ENCODE data around the gene MMEL1.
"Not testable (repeated sequence)": the region's sequence is repeated elsewhere in the genome, so short reads cannot be mapped to it uniquely, and the experiment has no call there.

MMEL1 gene

DNA sequence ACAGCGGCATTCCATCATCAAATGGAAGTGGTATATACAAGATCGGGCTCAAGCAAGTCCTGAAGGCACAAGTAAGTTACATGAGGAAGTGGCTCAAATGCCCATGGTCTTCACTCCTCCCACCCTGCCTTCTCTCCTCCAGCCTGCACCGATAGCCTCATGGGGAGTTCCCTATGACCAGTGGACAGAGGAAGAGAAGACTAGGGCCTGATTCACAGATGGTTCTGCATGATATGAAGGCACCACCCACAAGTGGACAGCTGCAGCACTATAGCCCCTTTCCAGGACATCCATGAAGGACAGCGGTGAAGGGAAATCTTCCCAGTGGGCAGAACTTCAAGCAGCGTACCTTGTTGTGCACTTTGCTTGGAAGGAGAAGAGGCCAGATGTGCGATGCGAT lies 7.1 kb downstream of the MMEL1 start:
- not testable (repeated sequence) for DNase-seq

DNA sequence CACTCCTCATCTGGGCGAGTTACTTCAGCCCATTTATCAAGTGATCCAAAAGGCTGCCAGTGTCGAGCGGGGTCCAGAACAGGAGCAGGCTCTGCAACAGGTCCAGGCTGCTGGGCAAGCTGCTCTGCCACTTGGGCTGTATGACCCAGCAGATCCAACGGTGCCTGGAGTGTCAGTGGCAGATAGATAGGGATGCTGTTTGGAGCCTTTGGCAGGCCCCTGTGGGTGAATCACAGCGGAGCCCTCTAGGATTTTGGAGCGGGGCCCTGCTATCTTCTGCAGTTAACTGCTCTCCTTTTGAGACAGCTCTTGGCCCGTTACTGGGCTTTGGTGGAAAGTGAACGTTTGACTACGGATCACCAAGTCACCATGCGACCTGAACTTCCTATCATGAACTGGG lies 7.5 kb downstream of the MMEL1 start:
- DNase-seq: no peak

DNA sequence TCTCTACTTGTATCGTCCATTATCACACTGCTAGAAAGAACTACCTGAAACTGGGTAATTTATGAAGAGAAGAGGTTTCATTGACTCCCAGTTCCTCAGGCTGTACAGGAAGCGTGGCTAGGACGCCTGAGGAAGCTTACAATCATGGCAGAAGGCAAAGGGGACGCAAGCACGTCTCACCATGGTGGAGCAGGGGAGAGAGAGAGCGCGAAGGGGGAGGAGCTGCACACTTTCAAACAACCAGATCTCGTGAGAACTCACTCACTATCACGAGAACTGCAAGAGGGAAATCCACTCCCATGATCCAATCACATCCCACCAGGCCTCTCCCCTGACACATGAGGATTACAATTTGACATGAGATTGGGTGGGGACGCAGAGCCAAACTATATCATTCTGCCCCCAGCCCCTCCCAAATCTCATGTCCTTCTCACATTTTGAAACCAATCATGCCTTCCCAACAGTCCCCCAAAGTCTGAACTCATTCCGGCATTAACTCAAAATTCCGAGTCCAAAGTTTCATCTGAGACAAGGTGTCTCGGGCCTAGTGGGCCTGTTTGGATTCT lies 8.0 kb downstream of the MMEL1 start:
- DNase-seq: no peak

- no peak for DNase-seq
These were observed 9.1 kb downstream of the MMEL1 start for GRCh38 chr1:2623571-2624337.

DNA sequence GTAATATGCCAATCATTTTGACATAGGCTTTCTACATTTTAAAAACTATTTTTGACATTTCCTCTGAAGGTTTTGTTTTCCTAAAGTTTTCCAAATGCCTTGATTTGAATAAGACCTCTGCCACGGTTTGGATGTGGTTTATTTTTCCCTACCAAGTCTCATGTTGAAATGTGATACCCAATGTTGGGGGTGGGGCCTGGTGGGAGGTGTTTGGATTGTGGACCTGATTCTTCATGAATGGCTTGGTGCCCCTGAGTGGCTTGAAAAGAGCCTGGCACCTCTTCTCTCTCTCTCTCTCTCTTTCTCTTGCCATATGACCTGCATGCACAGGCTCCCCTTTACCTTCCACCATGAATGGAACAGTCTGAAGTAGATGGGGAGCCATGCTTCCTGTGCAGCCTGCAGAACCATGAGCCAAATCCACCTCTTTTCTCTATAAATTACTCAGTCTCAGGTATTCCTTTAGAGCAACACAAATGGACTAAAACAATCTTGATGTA lies 14.8 kb downstream of the MMEL1 start:
- no peak for DNase-seq

DNA sequence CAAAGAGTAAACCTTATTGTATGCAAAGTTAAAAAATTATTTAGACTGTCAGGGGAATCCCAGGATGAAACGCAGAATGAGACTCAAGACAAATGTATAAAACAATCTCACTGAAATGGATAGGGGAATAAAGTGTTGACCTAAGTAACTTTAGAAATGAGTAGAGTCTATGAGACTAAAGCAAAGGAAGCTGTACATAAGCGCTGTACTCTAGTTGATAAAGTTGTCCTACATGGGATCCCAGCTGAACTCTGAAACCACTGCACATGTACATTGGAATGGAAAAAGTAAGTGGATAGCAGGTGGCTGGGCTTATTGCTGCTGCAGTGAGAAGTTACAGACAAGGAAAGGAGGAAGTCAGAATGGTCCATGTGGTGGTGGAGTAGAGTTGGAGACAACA lies 18.7 kb downstream of the MMEL1 start:
- no peak for DNase-seq

DNA sequence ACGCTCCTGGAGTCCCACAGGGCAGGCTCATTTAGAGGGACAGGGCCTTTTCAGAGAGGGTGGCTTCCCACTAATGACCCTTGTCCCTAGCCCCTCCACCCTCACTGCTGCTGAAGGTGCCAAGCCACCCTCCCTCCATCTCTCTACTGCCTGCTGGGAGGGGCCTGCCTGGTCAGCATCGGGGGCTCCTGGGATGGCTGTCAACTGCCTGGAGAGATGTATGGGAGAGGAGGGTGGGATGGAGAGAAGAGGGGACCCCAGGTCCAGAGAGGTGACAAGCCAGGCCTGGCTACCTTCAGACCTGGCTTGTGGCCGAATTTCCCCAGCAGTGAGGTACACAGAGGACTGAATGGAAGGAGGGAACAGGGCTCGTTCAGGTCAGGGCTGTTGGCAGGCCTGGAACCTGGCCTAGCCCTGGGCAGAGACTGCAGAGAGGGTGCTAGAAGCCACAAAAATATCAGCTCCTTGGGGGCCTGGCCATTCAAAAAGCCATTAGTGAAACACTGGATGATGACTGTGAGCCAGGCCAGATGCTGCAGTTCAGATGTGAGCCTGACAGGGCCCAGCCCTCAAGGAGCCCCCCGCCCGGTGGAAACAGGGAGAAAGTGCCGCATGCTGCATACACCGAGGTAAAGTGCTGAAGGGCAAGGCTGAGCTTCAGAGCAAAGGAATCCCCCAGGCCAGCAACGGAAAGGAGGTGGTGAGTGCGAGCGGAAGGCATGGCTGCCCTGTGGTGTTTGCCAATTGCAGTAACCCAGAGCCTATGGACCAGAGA lies 20.0 kb downstream of the MMEL1 start:
- no peak for DNase-seq

- DNase-seq: no peak
These were observed 21.0 kb downstream of the MMEL1 start for GRCh38 chr1:2611621-2612437.

DNA sequence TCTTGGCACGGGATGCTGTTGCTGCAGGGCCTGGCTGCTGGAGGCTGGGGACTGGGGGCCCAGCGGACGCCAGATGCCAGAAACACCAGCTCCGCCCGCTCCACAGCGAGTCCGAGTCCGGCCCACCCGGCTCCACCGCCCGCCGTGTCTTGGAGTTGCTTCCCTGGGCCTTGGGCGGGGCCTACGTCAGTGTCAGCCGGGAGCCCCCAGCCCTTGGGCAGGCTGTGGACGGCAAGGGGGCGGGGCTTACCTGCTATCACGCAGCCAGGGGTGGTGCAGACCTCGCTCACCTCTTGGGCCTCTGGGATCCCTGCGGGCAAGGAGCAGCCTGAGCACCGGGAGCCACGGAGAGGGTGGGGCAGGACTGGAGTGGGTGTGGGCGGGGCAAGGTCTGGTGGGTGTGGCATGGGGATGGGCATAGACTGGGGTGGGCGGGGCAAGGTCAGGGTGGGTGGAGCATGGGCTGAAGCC lies 21.8 kb downstream of the MMEL1 start:
- peak; percentile 31 for DNase-seq

GRCh38 chr1:2610036-2610959 lies 22.5 kb downstream of the MMEL1 start:
- no peak for DNase-seq

DNA sequence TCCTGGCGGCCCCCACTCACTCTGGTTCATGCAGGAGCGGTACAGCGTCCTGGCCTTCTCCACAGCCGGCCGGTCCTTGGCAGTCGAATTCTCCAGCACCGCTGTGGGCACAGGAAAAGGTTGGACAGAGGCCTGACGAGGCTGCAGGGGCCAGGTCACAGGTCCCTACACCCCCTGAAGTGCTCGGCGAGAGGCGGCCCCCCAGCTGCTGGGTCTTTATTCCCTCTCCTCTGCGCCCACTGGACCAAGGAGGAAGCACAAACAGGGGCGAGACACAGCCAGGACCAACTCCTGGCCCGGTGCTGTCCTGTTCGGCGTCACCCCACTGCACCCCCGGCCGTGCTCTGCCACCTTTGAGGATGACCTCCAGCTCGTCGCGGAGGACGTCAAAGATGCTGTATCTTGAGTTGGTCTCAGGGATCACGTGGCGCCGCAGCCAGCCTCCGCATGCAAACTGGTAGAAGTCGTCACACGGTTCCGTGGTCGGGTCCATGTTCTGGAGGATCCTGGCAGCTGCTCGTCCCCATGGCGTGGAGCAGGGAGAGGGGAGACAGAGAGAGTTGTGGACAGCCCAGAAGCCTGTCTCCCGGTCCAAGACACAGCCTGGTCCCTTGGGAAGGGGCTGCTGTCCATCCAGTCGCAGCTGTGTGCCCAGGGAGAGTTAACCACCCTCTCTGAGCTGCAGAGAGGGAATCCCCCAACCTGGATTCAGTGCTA lies 23.3 kb downstream of the MMEL1 start:
- DNase-seq: no peak

GRCh38 chr1:2607641-2608091 lies 25.1 kb downstream of the MMEL1 start:
- DNase-seq: no peak

GRCh38 chr1:2606881-2607621 lies 25.8 kb downstream of the MMEL1 start:
- no peak for DNase-seq

DNA sequence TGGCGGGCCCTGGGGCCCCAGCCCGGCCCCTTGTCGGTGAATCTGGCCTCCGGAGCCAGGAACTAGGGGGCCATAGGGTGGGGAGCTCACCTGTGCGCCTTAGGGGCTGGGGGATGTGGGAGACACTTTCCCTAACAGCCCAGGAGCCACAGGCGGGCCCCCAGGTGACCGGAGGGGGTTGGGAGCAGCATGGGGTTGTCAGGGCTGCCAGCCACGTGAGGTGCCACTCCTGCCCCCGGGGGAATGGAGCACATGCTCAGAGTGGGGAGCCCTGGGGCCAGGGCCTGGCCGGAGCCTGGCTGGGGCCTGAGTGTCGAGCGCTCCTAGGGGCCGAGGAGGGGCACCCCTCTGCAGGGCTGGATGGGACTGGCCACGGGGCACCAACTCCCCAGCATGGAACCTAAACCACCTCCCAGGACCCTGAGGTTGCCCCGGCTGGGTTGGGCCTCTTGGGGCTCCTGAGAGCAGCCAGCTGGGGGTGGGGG lies 26.4 kb downstream of the MMEL1 start:
- no peak for DNase-seq

DNA sequence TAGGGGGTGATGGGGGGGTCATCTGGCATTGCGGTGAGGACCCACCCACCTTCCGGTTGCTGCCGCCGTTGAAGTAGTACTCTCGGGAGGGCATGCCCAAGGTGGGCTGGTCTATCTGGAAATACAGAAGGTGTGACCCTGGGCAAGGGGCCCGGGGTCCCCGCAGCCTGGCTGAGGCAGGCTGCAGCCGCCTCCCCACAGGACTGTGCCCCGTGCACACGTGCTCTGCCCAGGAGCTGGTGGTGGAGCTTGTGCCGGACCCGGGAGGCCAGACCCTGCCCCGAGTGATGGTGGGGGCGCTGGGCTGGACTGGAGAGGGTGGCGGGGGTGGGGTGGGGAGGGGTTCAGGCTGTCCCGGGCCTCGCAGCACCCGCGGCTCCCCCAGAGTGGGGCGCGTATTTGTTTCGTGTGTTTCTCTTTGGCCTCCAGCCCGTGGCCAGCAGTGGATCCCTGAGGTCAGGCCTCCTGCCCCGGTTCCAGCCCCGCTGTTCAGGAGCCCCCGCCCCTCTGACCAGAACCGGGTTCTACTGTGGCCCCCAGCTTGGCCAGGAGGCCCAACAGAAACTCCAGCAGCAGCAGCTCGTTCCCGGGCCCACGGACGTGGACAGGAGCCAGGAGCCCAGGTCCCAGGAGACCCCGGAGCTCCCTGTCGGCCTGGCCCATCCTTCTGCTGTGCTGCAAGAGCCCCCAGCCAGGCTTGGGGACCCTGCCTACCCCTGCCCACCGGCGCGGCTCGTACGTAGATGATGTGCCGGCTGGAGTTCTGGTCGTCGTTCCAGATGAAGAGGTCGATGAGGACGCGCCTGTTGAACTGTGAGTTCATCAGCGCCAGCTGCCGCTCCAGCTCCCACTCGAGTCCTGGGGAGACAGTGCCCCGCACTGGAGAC lies 27.1 kb downstream of the MMEL1 start:
- no peak for DNase-seq

- DNase-seq: no peak
These were observed 27.8 kb downstream of the MMEL1 start for GRCh38 chr1:2604844-2605508.

DNA sequence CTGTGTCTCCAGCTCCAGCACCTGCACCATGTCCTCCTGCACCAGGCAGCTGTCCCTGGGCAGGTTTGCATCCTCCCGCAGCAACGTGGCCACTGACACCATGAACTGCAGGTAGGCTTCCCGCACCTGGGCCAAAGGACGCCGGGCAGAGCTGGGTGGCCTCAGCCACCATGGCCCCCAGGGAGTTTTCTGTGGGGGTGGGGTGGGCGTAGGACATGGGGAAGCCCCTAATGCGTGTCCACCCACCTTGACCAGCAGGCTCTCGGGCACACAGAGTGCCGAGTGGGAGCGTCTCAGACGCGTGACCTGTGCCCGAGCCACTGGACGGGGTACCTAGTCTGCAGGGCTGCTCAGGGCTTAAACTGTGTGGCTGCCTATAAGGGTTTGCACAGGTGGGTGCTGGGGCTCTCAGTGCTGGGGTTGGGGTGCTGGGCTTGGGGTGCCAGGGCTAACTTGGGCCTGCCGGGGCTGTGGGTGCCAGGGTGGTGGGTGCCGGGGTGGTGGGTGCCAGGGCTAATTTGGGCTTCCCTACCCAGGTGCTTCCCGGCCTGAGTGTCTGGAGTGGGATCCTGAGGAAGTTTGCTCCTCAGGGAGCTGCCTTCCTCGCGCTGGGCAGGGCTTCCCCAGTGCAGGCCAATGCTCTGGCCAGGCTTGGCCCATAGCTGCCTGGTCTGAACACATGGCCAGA lies 28.5 kb downstream of the MMEL1 start:
- DNase-seq: no peak

Measured in hematopoietic multipotent progenitor cell treated with erythropoietin and hydrocortisone succinate and interleukin-3 and kit ligand, for 8 days (in vitro differentiated cells).